Thoracic aorta endothelial cell (primary cell): ENCODE measurements around the gene DARS1. TPM values are rescaled to one million over a fixed set of nuclear protein-coding genes. Genes with fewer than 3 reads are reported as not detected.

Source experiments
- total RNA-seq: library from RNA; depleted of rRNA; stranded (reverse); fragments of >200 nt; gene quantifications from 2 replicates; pipeline ENCODE4 v1.2.3, GENCODE V29; 2012

Gene DARS1
- total RNA-seq = 99.9 and 113 TPM in 2 replicates

DNA sequence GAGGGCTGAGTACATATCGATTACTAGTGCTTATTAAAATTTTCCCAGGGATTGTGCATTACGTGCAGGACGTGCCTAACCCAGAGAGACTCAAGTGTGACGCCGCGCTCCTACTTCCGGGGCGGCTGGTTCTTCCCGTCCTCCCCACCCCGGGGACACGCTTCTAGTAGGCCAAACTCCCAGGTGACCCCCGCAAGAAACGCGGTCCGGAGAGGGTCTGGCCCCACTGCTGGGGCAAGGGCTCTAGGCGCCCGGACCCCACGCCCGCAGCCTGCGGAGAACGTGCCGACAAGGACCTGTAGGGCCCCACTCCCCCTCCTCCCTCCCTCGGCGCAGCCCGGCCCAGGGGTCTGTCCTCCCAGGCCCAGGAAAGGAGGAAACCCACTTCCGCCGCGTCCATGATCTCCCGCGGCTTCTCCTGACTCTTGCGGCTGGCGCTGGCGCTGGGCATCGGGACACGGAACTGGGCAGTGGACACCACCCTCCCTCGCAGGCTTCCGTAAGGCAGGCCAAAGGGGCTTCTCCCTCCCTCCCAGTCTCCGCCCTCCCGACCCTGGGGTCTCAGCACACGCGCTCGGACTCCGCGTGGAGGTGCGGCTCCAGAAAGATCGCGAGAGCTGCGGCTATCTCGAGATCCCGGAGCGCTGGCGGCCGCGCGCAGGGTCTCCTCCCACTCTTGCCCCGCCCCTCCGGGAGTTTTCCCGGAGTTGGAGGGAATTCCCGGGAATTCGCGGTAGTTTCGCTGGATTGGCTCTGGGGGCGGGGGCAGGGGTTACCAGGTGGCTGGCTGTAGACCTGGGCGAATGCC lies at the start of gene DARS1:
Gene DARS1 (minus strand): TSS at position 609 of the 808 bp plus-strand sequence. CDS start 158 bp downstream, at position 451.

GRCh38 chr2:135876066-135876711 lies 109.2 kb downstream of the DARS1 start, which contains the start of gene MCM6:
Gene MCM6 (minus strand): TSS chr2:135876443. CDS start chr2:135876365, 78 bp downstream.

Other genes starting within 250 kb of the DARS1 start
- gene UBXN4, start 243.8 kb downstream of the DARS1 start, total RNA-seq = 114 and 121 TPM in 2 replicates
- under 0.01 TPM in 2 replicates for gene LCT, start 148.4 kb downstream of the DARS1 start, total RNA-seq
- 36.6 and 50.0 TPM in 2 replicates for gene MCM6, start 109.2 kb downstream of the DARS1 start, total RNA-seq
- 93.5 and 126 TPM in 2 replicates for gene CXCR4, start 132.5 kb upstream of the DARS1 start, total RNA-seq